Limb (tissue), 2 donors: ENCODE measurements around the gene GMPPA.

Experiments
- DNase-seq, 2 donors: peaks; one replicate each; pipeline ENCODE4 v3.0.0-alpha.2; 2016; ENCODE audit errors: extremely low spot score in 2 of 2

The GMPPA gene

GRCh38 chr2:219555956-219556355 is 57.3 kb downstream of the GMPPA start:
- no peak for DNase-seq

- DNase-seq, result no peak
Measured at GRCh38 chr2:219556413-219556812, 57.7 kb downstream of the GMPPA start.
